Measurements from ENCODE around the gene PICK1.

The PICK1 gene

GRCh38 chr22:38056969-38057891 is at the start of gene PICK1:
Gene PICK1, plus strand, starts transcription at chr22:38057404. Its CDS starts 406 bp downstream, at chr22:38057810.
- DNase-seq = peak; percentile 87 to 90

DNA sequence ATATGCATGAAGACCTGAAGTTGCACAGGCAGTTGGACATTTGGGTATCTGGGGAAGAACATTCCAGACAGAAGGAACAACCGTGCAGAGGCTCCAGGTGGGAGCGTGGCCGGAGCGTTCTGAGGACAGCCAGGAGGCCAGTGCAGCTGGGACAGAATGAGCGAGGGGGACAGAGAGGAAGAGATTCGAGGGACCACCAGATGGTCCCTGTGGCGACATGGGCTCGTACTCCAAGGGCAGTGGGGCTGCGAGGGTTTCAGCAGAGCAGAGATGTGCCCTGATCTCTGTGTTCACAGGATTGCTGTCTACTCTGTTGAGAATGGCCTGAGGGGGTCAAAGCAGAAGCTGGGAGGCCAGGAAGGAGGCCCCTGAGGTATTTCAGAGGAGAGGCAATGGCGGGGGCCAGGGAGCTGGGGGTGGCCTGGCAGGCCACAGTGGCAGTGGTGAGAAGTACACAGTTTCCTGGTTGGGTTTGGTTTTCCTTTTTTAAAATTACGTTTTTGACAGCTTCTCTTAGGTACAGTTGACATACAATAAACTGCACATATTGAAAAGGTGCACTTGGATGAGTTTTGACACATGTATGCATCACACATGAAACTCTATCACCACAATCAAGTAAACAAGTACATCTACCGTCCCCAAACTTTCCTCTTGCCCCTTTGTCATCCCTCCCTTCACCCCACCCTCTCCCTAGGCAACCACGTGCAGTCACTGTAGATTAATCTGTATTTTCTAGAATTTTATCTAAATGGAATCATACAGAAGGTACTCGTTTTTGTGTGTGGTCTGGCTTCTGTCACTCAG is 48.0 kb upstream of the PICK1 start:
- DNase-seq = no peak

DNA sequence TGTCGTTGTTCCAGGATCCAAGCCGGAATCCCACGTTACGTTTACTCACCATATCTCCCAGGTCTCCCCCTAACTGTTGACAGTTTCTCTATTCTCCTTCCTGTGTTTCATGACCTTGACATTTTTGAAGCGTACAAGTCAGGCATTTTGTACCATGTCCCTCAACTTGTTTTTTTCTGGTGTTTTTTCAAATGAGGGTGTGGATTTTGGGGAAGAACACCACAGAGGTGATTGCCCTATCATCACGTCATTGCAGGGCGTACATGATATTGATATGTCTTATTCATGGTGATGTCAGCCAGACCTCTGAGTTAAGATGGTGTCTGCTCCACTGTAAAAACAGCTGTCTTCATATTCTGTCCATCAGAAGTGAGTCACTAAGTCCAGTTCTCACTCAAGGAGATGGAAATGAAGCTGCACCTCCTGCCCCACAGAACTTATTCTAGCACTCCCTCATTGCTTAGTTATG is 44.6 kb upstream of the PICK1 start:
- DNase-seq = no peak

DNA sequence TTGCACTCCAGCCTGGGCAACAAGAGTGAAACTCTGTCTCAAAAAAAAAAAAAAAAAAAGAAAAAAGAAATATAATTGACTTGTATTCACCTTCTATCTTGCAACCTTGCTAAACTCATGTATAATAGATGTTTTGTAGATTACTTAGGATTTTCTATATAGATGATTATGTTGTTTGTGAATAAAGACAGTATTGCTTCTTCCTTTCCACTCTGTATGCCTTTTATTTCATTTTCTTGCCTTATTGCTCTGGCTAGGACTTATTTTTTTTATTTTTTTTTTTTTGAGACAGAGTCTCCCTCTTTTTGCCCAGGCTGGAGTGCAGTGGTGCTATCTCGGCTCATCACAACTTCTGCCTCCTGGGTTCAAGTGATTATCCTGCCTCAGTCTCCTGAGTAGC is 43.1 kb upstream of the PICK1 start:
- DNase-seq = no peak

DNA sequence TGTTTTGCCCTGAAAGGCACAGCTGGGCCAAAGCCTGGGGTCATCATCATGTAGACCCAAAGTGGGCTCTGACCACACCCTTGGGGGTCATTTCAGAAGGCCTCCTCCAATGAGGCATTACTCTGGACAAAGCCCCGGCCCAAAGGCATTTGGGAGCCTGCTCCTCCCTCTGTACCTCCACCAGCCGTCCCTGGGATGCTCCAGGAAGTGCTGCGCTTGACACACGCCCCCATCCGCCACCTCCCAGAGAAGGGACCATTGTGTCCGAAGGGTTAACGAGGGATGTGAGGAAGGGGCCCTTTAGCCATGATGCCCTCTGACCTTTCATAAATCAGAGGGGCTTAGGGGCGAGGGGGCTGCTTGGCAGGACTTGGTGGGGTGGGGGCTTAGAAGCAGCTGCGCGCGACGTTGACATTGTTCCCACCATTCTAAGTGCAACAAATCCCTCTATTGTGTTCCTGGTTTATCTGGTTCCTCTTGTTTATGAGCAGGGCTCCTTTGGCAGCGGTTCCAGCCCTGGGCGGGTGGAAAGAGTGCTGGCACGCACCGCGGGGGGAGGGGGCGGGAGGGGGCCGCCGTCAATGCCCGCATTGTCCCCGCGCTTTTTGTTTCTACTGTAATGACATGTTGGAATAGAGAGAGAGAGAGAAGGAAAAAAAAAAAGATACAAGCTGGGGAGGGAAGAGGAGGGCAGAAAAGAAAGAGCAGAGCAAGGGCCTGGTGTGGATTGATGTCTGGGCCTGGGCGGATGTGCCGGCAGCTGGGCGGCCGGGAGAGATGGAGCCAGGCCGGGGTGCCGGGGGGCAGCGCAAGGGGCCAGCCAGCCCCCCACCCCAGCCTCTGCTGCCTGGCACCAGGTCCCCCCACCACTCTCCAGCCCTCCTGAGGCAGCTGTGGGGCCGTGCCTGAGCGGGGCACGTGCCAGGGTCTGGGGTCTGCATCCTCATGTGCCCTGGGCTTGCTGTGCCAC is 40.7 kb upstream of the PICK1 start:
- DNase-seq = no peak

DNA sequence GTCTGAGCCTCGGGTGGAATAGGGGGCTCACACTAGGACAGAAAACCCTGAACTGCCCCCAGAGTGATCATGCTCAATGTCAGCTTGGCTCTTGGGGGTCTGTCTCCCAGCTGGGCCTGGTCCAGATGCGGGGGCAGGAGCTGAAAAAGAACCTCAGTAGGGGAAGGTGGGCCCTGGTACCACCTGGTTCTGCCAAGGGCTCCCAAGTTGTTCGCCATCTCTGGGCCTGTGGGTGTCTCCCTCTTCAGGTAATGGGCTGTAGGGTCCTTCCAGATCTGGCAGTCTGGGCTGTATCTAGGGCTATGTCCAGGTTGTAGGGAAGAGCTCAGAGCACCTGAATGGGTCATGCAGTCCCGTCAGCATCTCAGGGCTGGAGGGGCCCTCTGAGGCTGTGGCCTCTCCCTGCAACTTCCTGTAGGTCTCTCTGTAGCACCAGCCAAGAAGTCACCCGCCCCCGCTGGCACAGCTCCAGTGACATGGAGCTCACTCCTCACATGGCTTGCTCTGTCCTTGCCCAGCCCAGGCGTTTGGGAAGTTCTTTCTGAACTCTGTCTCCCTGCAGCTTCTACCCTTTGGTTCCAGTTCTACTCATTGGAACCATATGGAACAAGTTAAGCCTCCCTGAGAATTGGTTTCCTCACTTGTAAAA is 39.8 kb upstream of the PICK1 start:
- no peak for DNase-seq

DNA sequence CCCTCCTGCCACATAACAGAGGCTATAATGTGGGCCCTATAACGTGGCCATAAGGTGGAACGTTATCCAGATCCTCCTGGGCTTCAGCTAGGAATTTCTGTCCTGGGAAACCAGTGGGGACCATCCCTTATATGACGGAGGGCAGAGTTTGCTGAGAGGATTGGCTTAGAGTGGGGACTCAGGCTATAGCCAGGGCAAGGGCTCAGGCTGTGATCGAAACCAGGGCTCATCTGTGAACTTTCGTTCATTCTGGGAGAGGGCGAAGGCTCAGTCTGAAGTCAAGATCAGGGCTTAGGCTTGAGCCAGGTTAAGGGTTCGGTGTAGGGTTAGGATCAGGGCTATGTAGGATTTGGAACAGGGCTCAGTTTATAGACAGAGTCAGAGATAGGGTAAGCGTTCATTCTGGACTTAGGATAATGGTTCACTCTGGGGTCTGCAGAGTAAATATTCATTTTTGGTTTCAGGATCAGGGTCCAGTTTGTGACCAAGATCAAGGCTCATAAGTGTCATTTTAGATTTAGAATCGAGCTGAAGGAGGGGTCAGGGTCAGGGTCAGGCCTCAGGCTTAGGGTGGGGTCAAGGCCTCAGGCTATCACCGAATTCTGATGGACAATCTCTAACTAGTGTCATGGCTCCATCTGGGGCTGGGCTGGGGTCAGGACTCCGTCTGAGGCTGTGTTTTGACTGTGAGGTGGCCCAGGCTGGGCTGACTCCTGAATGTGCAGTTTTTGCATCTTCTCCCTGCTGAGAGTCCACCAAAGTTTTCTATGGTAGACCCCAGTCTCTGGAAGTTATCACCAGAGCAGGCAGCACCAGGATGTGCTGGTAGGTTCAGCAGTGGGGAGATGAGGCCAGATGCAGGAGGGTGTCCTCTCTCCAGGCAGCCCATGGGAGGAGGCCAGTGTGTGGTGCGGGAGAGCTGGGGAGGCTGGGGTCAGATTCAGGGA is 39.0 kb upstream of the PICK1 start:
- no peak for DNase-seq

DNA sequence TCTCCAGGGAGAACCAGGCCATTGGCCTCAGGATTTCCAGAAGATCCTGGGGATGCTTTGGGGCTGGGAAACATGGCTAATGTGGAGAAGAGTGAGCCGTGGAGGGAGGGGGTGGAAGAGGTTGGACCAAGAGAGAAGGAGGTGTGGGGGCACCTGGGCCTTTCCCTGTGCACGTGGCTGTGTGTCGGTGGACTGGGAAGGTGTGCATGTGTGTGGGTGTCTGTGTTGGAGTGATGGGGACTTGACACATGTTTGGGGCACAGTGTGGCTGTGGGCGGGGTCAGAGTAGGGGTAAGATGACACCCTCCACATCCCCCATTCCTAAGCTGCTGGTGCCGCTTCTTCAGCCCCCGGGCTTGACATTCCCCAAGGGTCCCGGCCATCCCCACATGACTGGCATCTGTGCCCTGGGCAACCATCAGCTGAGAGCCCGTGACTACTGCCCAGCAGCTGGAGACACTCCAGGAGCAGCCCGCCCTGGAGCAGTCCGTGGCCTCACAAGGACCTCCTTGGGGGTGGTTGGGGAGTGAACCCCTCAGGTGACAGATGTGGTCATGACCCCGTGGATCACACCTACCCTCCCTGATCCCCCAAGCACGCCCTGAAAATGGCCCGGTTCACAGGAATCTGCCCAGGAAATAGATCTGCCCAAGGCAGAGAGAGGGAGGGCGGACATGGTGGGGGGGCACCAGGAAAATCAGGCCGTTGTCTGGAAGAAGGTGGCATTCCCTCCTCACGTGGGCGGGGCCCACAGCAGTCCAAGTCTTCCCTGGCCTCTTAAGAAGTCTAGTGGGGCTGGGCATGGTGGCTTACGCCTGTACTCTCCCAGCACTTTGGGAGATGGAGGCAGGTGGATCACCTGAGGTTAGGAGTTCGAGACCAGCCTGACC is 38.0 kb upstream of the PICK1 start:
- DNase-seq = no peak

GRCh38 chr22:38021206-38021605 is 36.0 kb upstream of the PICK1 start:
- no peak for DNase-seq

- DNase-seq = no peak
Observed at GRCh38 chr22:38023045-38023444, 34.2 kb upstream of the PICK1 start.

DNA sequence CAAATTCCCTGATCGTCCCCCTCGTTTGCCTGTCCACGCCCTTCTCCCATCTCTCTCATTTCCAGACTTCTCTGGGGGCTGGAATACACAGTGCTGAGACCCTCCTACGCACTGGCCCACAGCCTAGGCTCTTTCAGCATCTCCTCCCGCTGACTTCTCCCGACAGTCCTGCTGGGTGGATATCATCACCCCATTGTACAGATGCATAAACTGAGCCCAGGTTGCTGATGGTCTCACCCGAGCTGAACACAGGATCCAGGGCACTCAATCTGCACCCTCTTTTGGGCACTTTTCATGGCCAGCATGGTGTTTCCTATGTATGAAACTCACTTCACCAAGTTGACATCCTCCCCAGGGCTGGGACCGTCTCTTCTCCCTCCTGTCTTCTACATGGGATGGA is 31.7 kb upstream of the PICK1 start:
- no peak for DNase-seq

GRCh38 chr22:38026130-38027111 is 30.8 kb upstream of the PICK1 start:
- DNase-seq = no peak

- no peak for DNase-seq
Observed at GRCh38 chr22:38027487-38027886, 29.7 kb upstream of the PICK1 start.

GRCh38 chr22:38028344-38029130 is 28.7 kb upstream of the PICK1 start:
- DNase-seq = no peak

GRCh38 chr22:38029370-38029769 is 27.8 kb upstream of the PICK1 start:
- DNase-seq = no peak

DNA sequence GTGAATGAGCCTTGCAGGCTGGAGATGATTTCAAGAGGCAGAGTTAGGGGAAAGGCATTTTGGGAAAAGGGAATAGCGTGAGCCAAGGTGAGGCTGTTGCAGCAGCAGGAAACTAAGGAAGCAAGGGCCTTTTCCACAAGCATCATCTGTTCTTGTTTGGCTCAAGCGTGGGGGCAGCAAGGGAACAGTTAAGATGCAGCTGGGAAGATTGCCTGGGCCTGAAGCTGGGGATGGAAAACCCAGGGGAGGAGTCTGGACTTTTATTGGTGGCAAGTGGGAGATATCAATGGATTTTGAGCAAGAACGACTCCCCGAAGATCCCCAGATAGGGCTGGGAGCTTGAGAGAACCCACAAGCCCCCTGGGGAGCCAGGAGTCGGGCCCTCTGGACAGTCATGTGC is 27.3 kb upstream of the PICK1 start:
- no peak for DNase-seq

- DNase-seq = no peak
Observed at GRCh38 chr22:38030311-38031133, 26.7 kb upstream of the PICK1 start.

All from cerebellar nuclear complex (tissue), 1 donor.